ENCODE results near the gene CYP26A1.

CYP26A1 gene

GRCh38 chr10:93070378-93071176 is 3.1 kb upstream of the CYP26A1 start:
- peaks cover 84% of the 10 kb centered on the region for H3K27me3 Mint-ChIP-seq
- no peak overlapping the region for H3K4me3 Mint-ChIP-seq
- no peaks in the 10 kb centered on the region for H3K9me3 Mint-ChIP-seq
- peaks cover 31% of the 10 kb centered on the region for H3K4me1 Mint-ChIP-seq
- no peaks in the 10 kb centered on the region for H3K36me3 Mint-ChIP-seq (ENCODE audit: low read depth)
- no peak for ATAC-seq
- no peak for DNase-seq
- peak overlapping the region; percentile 16 for H3K27ac Mint-ChIP-seq

- peaks cover 88% of the 10 kb centered on the region for H3K27me3 Mint-ChIP-seq
- H3K36me3 Mint-ChIP-seq (ENCODE audit: low read depth) = no peaks in the 10 kb centered on the region
- peaks cover 34% of the 10 kb centered on the region for H3K4me1 Mint-ChIP-seq
- no peak overlapping the region for H3K4me3 Mint-ChIP-seq
- DNase-seq (no peak), ATAC-seq (no peak)
- H3K27ac Mint-ChIP-seq = peak overlapping the region; percentile 16
- no peaks in the 10 kb centered on the region for H3K9me3 Mint-ChIP-seq
These were observed 2.6 kb upstream of the CYP26A1 start for GRCh38 chr10:93071177-93071472.

GRCh38 chr10:93071674-93072224 is 1.9 kb upstream of the CYP26A1 start:
- no peak overlapping the region for H3K27ac Mint-ChIP-seq
- no peaks in the 10 kb centered on the region for H3K36me3 Mint-ChIP-seq (ENCODE audit: low read depth)
- peaks cover 34% of the 10 kb centered on the region for H3K4me1 Mint-ChIP-seq
- H3K9me3 Mint-ChIP-seq = no peaks in the 10 kb centered on the region
- peak overlapping the region; percentile 45 for H3K4me3 Mint-ChIP-seq
- no peak for DNase-seq
- peaks cover 89% of the 10 kb centered on the region for H3K27me3 Mint-ChIP-seq
- ATAC-seq = no peak

DNA sequence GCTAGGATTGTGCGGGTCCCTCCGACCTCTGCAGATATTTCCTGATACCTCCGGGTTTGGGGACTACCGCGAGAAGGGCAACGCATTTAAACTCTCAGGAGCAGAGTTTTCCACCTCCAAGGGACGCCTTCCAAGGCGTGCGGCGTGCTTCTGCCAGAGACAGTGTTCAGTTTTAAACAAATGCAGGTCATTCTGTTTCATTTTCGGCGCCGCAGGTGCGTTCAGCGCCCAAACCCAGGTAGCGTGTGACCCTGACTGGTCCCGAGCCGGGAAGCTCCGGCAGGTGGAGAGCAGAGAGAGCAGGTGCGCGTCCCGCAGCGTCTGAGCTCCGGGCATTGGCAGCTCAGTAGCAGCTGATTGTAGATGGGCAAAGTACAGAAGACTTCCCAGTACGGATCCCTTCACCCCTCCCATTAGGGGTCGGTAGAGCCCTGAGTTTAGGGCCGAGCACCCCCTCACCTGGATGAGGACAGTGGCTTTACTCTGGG is 1.4 kb upstream of the CYP26A1 start:
- DNase-seq = no peak
- Mint-ChIP-seq H3K4me1 (peaks cover 34% of the 10 kb centered on the region), H3K36me3 (ENCODE audit: low read depth) (no peaks in the 10 kb centered on the region), H3K4me3 (peak overlapping the region; percentile 45), H3K27me3 (peaks cover 87% of the 10 kb centered on the region), H3K9me3 (no peaks in the 10 kb centered on the region), H3K27ac (no peak overlapping the region)
- ATAC-seq = no peak

GRCh38 chr10:93072713-93073538 is 767 bp upstream of the CYP26A1 start:
- Mint-ChIP-seq H3K36me3 (ENCODE audit: low read depth) (no peaks in the 10 kb centered on the region), H3K27ac (no peak overlapping the region), H3K27me3 (peaks cover 85% of the 10 kb centered on the region), H3K9me3 (no peaks in the 10 kb centered on the region), H3K4me3 (peak overlapping the region; percentile 32), H3K4me1 (peaks cover 34% of the 10 kb centered on the region)
- DNase-seq (no peak), ATAC-seq (no peak)

DNA sequence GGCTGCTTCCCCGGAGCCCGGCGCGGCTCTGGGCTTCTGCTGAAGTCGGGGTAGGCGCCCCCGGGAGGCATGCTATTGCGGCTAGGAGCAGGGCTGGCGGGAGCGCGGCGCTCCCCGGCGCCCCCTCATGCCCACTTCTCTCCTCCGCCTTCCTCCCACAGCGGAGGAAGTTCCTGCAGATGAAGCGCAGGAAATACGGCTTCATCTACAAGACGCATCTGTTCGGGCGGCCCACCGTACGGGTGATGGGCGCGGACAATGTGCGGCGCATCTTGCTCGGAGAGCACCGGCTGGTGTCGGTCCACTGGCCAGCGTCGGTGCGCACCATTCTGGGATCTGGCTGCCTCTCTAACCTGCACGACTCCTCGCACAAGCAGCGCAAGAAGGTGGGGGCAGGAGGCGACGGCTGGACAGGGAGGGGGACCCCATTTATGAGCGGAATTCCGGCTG is 479 bp downstream of the CYP26A1 start:
- H3K27me3 Mint-ChIP-seq = peaks cover 77% of the 10 kb centered on the region
- peak overlapping the region; percentile 42 for H3K4me3 Mint-ChIP-seq
- H3K4me1 Mint-ChIP-seq = peaks cover 30% of the 10 kb centered on the region
- no peak overlapping the region for H3K27ac Mint-ChIP-seq
- ATAC-seq (no peak), DNase-seq (no peak)
- H3K9me3 Mint-ChIP-seq = no peaks in the 10 kb centered on the region
- no peaks in the 10 kb centered on the region for H3K36me3 Mint-ChIP-seq (ENCODE audit: low read depth)

- H3K9me3 Mint-ChIP-seq = no peaks in the 10 kb centered on the region
- no peaks in the 10 kb centered on the region for H3K36me3 Mint-ChIP-seq (ENCODE audit: low read depth)
- H3K27ac Mint-ChIP-seq = no peak overlapping the region
- ATAC-seq (no peak), DNase-seq (no peak)
- no peak overlapping the region for H3K4me3 Mint-ChIP-seq
- peaks cover 78% of the 10 kb centered on the region for H3K27me3 Mint-ChIP-seq
- peaks cover 30% of the 10 kb centered on the region for H3K4me1 Mint-ChIP-seq
These were observed 1.1 kb downstream of the CYP26A1 start for GRCh38 chr10:93074597-93075368.

DNA sequence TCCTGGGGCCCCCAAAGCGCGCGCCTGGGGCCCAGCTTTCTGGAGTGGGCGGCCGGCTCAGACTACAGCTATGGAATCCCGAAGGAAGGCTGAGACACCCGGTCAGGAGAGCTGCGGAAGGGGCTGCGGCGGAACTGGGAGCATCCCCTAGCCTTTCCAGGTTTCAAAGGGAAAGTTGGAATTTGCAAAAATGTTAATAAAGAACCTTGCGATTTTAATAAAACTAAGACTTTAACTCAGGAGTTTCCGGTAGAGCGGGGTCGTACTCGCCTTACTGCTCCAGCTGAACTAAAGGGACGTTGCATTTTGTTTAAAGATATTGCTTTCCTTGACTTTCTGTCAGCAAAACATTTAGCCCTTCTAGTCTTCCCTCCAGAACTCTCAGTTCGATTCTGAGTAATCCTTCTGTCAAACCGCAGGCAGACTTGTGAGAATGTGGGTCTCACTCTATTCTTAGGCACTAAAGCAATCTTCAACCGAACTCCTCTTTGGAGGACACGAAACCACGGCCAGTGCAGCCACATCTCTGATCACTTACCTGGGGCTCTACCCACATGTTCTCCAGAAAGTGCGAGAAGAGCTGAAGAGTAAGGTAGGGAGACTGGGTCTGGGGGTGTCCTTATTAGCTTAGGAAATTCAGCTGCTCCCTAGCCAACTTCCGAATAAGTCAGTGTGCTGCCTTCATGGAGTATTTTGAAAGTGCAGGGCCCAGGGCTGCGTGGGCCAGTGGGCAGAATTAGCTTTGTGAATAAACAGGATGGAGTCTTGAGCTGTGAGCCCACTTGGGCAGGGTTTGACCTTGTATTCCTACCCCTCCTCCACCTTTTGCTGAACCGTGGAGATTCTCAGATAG is 1.9 kb downstream of the CYP26A1 start:
- Mint-ChIP-seq H3K9me3 (no peaks in the 10 kb centered on the region), H3K4me3 (no peak overlapping the region)

DNA sequence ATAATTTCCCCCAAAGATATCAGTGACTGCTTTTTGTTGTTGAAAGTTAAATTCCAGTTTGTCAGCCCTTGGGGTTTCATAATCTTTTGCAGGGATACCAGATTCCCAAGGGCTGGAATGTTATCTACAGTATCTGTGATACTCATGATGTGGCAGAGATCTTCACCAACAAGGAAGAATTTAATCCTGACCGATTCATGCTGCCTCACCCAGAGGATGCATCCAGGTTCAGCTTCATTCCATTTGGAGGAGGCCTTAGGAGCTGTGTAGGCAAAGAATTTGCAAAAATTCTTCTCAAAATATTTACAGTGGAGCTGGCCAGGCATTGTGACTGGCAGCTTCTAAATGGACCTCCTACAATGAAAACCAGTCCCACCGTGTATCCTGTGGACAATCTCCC is 3.2 kb downstream of the CYP26A1 start:
- DNase-seq (no peak), ATAC-seq (no peak)
- Mint-ChIP-seq H3K9me3 (no peaks in the 10 kb centered on the region), H3K4me1 (peaks cover 29% of the 10 kb centered on the region), H3K27ac (no peak overlapping the region), H3K4me3 (no peak overlapping the region), H3K27me3 (peaks cover 73% of the 10 kb centered on the region), H3K36me3 (ENCODE audit: low read depth) (no peaks in the 10 kb centered on the region)

More for the DNA sequence above, 1.9 kb downstream of the CYP26A1 start:
- DNase-seq = no peak
- no peaks in the 10 kb centered on the region for H3K36me3 Mint-ChIP-seq (ENCODE audit: low read depth)
- peak; percentile 31 for ATAC-seq
- H3K27ac Mint-ChIP-seq = no peak overlapping the region
- H3K4me1 Mint-ChIP-seq = peaks cover 32% of the 10 kb centered on the region
- H3K27me3 Mint-ChIP-seq = peaks cover 74% of the 10 kb centered on the region

DNA sequence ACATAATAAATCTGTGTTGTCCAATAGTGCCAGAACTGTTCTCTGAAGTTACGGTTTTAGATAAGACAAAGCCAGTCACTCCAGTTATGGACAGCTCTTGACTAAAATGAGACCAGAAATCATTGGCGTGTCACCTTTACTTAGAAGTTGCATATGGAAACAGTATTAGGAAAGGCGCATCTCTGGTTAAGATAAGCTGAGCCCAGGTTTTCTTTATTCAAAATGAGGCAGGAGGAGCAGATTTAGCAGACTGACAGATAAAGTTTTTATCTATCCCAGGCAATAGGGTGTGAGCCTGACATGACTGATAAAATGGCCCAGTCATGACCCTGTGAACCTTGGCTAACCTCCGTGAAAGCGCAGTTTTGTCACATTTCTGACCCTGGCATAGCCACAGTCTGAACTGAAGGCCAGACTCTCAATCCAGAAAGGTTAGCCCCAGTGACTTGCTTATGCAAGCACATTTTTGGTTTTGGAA is 4.2 kb downstream of the CYP26A1 start:
- Mint-ChIP-seq H3K27ac (no peak overlapping the region), H3K4me3 (no peak overlapping the region), H3K4me1 (peaks cover 23% of the 10 kb centered on the region), H3K9me3 (no peaks in the 10 kb centered on the region), H3K27me3 (peaks cover 63% of the 10 kb centered on the region), H3K36me3 (ENCODE audit: low read depth) (no peaks in the 10 kb centered on the region)
- DNase-seq = no peak
- no peak for ATAC-seq

GRCh38 chr10:93079663-93080349 is 6.1 kb downstream of the CYP26A1 start:
- DNase-seq (no peak), ATAC-seq (no peak)
- Mint-ChIP-seq H3K9me3 (no peaks in the 10 kb centered on the region), H3K27me3 (peaks cover 52% of the 10 kb centered on the region), H3K36me3 (ENCODE audit: low read depth) (no peaks in the 10 kb centered on the region), H3K4me3 (no peak overlapping the region), H3K4me1 (peaks cover 13% of the 10 kb centered on the region), H3K27ac (no peak overlapping the region)

DNA sequence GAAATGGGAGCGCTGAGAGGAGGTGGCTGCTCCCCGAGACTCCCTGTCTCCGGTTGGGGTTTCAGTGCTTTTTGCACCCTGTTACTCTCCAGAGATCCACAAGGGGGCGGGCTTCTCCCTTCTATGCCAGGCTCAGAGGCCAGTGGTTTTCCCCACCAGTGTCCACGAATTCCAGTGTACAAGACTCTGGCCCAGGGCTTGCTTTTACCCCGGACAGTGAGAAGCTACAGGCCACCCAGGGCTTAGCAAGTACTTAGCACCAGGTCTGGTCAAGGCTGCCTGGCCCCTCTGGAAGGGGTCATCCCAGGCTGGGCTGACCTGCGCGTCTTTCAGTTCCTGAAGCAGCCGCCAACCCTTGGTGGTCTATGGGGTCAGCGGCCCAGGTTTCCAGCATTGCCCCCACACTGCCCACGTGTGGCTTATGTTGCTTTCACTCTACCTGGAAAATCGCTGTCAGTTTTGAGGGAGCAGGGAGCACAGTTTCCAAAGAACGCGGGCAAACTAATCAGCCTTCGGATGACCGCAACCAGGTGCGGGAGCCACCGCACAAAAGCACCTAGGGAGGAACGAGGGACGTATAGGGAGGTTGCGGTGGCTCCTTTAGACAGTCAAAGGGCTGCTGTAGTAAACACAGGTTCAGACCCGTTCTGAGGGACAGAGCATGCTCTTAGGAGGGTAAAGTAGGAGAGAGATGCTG is 6.8 kb downstream of the CYP26A1 start:
- Mint-ChIP-seq H3K9me3 (no peaks in the 10 kb centered on the region), H3K27ac (no peak overlapping the region), H3K27me3 (peaks cover 45% of the 10 kb centered on the region), H3K36me3 (ENCODE audit: low read depth) (no peaks in the 10 kb centered on the region), H3K4me1 (peaks cover 7% of the 10 kb centered on the region), H3K4me3 (no peak overlapping the region)
- ATAC-seq (peak; percentile 68), DNase-seq (peak; percentile 62)
